ENCODE data around the gene OR52I1. TPM values are rescaled to one million over a fixed set of nuclear protein-coding genes. Genes with fewer than 3 reads are reported as not detected.

The OR52I1 gene
- total RNA-seq, 1 experiment from 2014 or later = not detected

DNA sequence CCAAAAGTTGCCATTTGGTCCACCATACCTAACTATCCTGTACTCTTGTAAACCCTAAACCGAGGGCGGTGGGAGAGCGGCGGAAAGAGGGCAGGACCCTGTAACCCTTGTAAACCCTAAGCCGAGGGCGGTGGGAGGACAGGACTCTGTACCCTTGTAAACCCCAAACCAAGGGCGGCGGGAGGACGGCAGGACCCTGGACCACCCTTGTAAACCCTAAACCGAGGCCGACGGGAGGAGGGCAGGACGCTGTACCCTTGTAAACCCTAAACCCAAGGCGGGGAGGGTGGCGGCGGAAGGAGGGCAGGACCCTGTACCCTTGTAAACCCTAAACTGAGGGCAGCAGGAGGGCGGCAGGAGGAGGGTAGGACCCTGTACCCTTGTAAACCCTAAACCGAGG, 24.8 kb upstream of the OR52I1 start:
- H3K9me2 ChIP-seq (ENCODE audit: insufficient read depth) = no peaks in the 10 kb centered on the region
- H3K4me2 ChIP-seq (ENCODE audit: low read length) = no peak overlapping the region
- TF ChIP-seq EZH2 (IDR thresholded peaks at IDR 0.05) (no peak), JUND (IDR thresholded peaks at IDR 0.05) (no peak), POLR2A (IDR thresholded peaks at IDR 0.05; ENCODE audit: borderline replicate concordance, extremely low read depth, insufficient read depth, insufficient read length) (no peak), ELF1 (IDR thresholded peaks at IDR 0.05; ENCODE audit: borderline replicate concordance, low read depth) (no peak), SIN3A (IDR thresholded peaks at IDR 0.05; ENCODE audit: low read depth) (no peak), CEBPB (IDR thresholded peaks at IDR 0.05; ENCODE audit: low read depth) (no peak), YY1 (IDR thresholded peaks at IDR 0.05; ENCODE audit: extremely low read depth, insufficient replicate concordance, low read depth, low read length) (no peak)
- TF ChIP-seq, protein P1, sequence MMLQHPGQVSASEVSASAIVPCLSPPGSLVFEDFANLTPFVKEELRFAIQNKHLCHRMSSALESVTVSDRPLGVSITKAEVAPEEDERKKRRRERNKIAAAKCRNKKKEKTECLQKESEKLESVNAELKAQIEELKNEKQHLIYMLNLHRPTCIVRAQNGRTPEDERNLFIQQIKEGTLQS (IDR thresholded peaks at IDR 0.05) = no peak
- TF ChIP-seq, protein P2, sequence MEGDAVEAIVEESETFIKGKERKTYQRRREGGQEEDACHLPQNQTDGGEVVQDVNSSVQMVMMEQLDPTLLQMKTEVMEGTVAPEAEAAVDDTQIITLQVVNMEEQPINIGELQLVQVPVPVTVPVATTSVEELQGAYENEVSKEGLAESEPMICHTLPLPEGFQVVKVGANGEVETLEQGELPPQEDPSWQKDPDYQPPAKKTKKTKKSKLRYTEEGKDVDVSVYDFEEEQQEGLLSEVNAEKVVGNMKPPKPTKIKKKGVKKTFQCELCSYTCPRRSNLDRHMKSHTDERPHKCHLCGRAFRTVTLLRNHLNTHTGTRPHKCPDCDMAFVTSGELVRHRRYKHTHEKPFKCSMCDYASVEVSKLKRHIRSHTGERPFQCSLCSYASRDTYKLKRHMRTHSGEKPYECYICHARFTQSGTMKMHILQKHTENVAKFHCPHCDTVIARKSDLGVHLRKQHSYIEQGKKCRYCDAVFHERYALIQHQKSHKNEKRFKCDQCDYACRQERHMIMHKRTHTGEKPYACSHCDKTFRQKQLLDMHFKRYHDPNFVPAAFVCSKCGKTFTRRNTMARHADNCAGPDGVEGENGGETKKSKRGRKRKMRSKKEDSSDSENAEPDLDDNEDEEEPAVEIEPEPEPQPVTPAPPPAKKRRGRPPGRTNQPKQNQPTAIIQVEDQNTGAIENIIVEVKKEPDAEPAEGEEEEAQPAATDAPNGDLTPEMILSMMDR (IDR thresholded peaks at IDR 0.05 in 2 of 3, conservative IDR thresholded peaks at IDR 0.05 in 1 of 3; ENCODE audit: borderline replicate concordance in 1 of 3, insufficient read depth in 1 of 3, low read depth in 2 of 3, low read length in 2 of 3) = no peak
- peaks cover 43% of the 10 kb centered on the region; the same call in 1 of the 2 replicates for H3K27me3 ChIP-seq (ENCODE audit: insufficient read depth, low read length)
- H3K9ac ChIP-seq (ENCODE audit: low read length) = no peak overlapping the region
- ChIA-PET POLR2A (no interaction called here), RAD21 (ENCODE audit: low non-redundant PET in 1 of 2, low total read pairs in 2 of 2, uncharacterized antibody in 2 of 2, unreplicated experiment in 2 of 2) (no interaction called here), CTCF (no interaction called here)
- H3K4me3 ChIP-seq (replicated peaks in 1 of 2; ENCODE audit: low read depth in 1 of 2, low read length in 2 of 2) = no peak overlapping the region
- no peak overlapping the region for H2AFZ ChIP-seq (ENCODE audit: low read depth, low read length, poor library complexity, severe bottlenecking)
- BruUV-seq (replicated peaks) = no TSS peak
- H3K79me2 ChIP-seq (ENCODE audit: insufficient read depth, low read length) = no peaks in the 10 kb centered on the region
- H3K27ac ChIP-seq (ENCODE audit: low read depth, low read length) = no peak overlapping the region
- no peaks in the 10 kb centered on the region for H3K36me3 ChIP-seq (ENCODE audit: control insufficient read depth in 1 of 2, insufficient read depth in 2 of 2, low read length in 2 of 2)
- no peaks in the 10 kb centered on the region for H4K20me1 ChIP-seq (ENCODE audit: insufficient read depth)
- DNase-seq (ENCODE audit: low read depth, low spot score) = no peak
- H3K4me1 ChIP-seq (ENCODE audit: control insufficient read depth in 1 of 2, insufficient read depth in 2 of 2, low read length in 2 of 2) = no peaks in the 10 kb centered on the region
- intact Hi-C loops (cut with micrococcal nuclease) = no loop called here
- ATAC-seq = no peak
- H3K9me3 ChIP-seq (ENCODE audit: control insufficient read depth in 1 of 2, insufficient read depth in 1 of 2, low read depth in 1 of 2, low read length in 2 of 2) = no peaks in the 10 kb centered on the region

DNA sequence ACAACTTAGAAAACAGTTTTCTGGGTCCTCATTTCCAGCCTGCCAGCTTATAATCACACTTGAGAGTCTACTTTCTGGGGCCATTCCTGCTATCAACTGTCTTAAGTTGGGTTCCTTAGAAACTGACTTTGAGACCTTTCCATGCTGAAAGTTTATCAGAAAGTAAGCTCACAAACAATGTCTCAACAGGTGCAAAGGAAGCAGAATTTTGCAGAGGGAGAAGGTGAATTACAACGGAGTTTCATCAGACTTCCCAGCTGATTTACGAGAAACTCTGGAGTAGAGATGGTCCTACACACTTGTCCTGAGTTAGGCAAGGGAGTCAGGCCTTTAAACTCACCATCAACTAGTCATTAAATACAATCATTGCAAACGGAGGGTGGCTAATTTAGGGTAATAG, 17.0 kb upstream of the OR52I1 start:
- POLR2A ChIA-PET = no interaction called here
- RAD21 ChIA-PET (ENCODE audit: low non-redundant PET in 1 of 2, low total read pairs in 2 of 2, uncharacterized antibody in 2 of 2, unreplicated experiment in 2 of 2) = no interaction called here
- H3K27me3 ChIP-seq (ENCODE audit: insufficient read depth, low read length) = peaks cover 85% of the 10 kb centered on the region
- H3K27ac ChIP-seq (ENCODE audit: low read depth, low read length) = no peak overlapping the region
- CTCF ChIA-PET = no interaction called here
- no TSS peak for BruUV-seq (replicated peaks)
- H3K9me3 ChIP-seq (ENCODE audit: control insufficient read depth in 1 of 2, insufficient read depth in 1 of 2, low read depth in 1 of 2, low read length in 2 of 2) = no peaks in the 10 kb centered on the region
- no peaks in the 10 kb centered on the region for H3K4me1 ChIP-seq (ENCODE audit: control insufficient read depth in 1 of 2, insufficient read depth in 2 of 2, low read length in 2 of 2)
- H3K36me3 ChIP-seq (ENCODE audit: control insufficient read depth in 1 of 2, insufficient read depth in 2 of 2, low read length in 2 of 2) = no peaks in the 10 kb centered on the region
- no peaks in the 10 kb centered on the region for H4K20me1 ChIP-seq (ENCODE audit: insufficient read depth)
- DNase-seq (ENCODE audit: low read depth, low spot score) (no peak), ATAC-seq (no peak)
- H3K4me3 ChIP-seq (replicated peaks in 1 of 2; ENCODE audit: low read depth in 1 of 2, low read length in 2 of 2) = no peak overlapping the region
- no peaks in the 10 kb centered on the region for H3K79me2 ChIP-seq (ENCODE audit: insufficient read depth, low read length)
- no peak overlapping the region for H2AFZ ChIP-seq (ENCODE audit: low read depth, low read length, poor library complexity, severe bottlenecking)
- intact Hi-C loops (cut with micrococcal nuclease) = no loop called here
- H3K4me2 ChIP-seq (ENCODE audit: low read length) = no peak overlapping the region
- no peak for TF ChIP-seq EZH2phosphoT487 (IDR thresholded peaks at IDR 0.05; ENCODE audit: borderline replicate concordance)
- no peak for TF ChIP-seq JUND (IDR thresholded peaks at IDR 0.05)
- no peak for TF ChIP-seq TCF7L2 (IDR thresholded peaks at IDR 0.05; ENCODE audit: borderline replicate concordance, extremely low read depth, insufficient read depth, insufficient read length)
- no peak for TF ChIP-seq CEBPB (IDR thresholded peaks at IDR 0.05; ENCODE audit: low read depth)
- no peak for TF ChIP-seq POLR2AphosphoS5 (IDR thresholded peaks at IDR 0.05; ENCODE audit: low read depth, low read length)
- no peak for TF ChIP-seq ZNF274 (IDR thresholded peaks at IDR 0.05; ENCODE audit: low read depth, low read length)
- no peak overlapping the region for H3K9ac ChIP-seq (ENCODE audit: low read length)
- no peaks in the 10 kb centered on the region for H3K9me2 ChIP-seq (ENCODE audit: insufficient read depth)

All from HCT116 (cell line).